Epidermal melanocyte (primary cell): Measurements from ENCODE around the gene DTL.

Experiments used
- DNase-seq: peaks from one replicate; pipeline ENCODE4 v3.0.0; 2011; ENCODE audit warnings: low spot score; ENCODE audit not compliant: insufficient read length

The DTL gene

DNA sequence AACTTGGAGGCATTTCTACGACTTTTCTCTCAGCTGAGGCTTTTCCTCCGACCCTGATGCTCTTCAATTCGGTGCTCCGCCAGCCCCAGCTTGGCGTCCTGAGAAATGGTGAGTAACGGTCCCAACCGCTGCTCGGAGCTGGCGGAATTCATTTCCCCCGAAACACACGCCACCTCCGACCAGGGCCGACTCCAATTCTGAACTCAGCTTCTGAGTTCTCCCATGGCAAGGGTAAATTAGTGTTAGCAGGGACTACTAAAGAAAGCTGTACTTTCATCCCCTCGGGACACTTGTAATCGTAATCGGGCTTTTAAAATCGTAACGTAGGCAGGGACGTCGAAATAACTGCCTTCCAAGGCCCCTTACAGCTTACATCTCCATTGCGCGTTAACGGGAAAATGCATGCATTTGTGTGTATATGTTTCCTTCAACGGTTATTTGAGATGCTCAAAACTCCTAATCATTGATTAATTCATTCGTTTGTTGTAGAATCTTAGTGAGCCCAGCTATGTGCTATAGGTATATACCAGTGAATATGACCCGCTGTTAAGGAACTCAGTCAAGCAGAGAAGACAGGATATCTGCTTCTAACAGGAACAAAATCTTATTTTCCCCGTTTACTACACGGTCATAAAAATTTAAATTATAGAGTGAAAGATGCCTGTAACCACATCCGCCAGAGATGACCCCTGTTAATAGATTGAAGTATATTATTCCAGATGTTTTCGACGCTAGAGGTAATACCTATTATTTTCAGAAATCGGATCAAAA, 472 bp downstream of the DTL start:
- no peak for DNase-seq

DNA sequence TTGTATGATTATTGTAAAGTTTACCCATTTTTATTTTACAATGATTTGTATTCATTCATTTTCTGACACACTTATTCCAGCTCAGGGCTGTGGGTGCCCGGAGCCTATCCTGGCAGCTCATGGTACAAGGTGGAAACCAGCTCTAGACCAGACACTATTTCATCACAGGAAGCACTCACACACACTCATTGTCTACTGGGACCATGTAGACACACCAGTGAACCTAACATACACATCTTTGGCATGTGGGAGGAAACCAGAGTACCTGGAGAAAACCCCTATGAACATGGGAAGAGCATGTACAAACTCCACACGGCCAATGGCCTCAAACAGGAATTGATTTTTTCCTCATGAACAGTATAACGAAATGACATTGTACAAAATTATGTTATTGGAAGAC, 2.4 kb downstream of the DTL start:
- no peak for DNase-seq

DNA sequence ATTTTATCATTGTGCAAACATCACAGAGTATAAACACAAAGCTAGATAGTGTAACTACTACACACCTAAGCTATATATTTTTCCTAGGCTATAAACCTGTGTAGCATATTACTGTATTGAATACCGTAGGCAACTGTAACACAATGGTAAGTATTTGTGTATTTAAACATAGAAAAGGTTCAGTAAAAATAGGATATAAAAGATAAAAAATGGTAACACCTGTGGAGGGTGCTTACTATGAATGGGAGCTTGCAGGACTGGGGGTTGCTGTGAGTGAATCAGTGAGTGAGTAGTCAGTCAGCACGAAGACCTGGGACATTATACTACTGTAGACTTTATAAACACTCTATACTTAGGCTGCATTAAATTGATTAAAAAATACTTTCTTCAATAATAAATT, 4.1 kb downstream of the DTL start:
- DNase-seq: no peak

DNA sequence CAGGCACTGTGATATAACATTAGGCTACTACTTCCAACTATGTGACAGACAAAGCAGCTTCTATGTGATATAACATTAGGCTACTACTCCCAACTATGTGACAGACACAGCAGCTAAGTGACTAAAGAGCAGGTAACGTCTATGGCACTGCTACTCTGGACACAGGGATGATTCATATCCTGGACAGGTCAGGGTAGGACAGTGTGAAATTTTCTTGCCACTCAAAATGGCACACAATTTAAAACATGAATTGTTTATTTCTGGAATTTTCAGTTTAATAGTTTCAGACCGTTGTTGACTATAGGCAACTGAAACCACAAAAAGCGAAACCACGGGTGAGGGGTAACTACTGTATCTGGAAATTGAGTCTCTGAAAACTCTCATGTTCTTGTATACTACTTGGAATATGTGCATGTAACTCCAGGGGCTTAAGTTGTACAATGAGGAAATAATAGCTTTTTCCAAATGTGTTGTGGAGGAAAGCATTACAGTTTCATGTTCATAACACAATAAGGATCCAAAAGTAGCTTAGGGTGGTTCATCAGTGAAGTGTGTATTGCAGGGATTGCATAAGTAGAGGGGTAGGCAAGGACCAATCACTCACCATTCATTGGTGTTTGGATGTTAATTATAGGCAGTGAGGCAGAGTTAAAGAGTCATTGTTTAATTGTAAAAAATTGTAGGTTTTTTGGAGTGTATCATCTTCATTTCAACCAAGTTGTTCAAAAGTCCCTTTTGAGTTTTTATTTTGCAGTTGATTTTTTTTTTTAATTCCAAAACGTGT, 5.3 kb downstream of the DTL start:
- no peak for DNase-seq

DNA sequence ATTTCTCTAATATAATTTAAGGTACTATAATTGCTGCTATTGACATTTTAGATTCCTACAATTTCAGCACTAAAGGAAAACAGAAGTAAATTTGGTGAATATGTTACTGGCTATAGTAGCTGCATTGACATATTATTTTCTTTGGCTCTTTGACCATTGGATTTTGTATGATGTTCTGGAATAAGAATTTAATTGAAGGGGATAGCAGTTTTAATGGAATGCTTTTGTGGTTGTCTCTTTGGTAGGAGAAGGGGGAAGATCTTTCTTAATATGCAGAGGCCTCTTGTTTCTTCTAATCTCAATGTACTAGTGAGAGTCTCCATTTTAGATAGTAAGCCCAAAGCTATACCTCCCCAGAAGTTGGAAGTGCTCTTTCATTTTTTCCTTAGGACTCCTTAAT, 6.9 kb downstream of the DTL start:
- no peak for DNase-seq

DNA sequence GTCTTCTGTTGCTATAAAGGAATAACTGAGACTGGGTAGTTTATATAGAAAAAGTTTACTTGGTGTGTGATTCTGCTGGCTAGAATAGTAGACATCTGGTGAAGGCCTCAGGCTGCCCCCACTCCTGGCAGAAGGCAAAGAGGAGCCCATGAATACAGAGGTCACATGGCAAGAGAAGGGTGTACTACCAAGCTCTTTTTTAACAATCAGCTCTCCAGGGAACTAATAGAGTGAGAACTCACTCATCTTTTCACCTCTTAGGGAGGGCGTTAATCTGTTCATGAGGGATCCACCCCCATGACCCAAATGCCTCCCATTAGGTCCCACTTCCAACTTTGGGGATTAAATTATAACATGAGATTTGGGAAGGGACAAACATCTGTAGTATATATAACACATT, 9.3 kb downstream of the DTL start:
- no peak for DNase-seq

DNA sequence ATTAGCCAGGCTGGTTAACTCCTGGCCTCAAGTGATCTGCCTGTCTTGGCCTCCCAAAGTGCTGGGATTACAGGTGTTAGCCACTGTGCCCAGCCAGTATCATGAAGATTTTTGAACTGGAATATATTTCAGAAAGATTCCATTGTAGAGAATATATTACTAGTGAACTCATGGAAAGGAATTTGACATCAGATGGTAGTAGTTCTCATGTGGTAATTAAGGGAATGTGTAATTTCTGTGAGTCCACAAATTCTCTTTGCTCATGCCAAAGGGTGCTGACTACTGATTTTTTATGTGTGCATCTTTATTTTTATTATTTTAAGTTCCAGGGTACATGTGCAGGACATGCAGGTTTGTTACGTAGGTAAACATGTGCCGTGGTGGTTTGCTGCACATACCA, 10.4 kb downstream of the DTL start:
- DNase-seq: no peak

DNA sequence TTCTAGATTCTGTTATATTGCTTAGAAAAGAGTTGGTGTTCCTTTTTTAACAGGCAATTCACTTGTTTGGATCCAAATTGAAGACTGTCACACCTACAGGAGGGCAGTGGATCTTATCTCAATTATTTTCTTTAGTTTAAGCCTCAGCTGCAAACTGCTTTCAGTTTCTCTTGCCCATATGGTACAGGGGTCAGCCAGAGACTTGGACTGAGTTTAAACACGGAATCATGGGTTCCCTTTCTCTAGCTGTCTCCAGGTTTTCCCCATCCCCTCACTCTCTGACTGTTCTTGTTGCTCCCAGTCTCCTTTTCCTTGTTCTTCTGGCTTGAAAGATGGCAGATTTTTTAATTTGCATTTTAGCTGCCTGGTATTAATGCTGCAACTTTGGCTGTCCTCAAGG, 18.4 kb downstream of the DTL start:
- DNase-seq: no peak

DNA sequence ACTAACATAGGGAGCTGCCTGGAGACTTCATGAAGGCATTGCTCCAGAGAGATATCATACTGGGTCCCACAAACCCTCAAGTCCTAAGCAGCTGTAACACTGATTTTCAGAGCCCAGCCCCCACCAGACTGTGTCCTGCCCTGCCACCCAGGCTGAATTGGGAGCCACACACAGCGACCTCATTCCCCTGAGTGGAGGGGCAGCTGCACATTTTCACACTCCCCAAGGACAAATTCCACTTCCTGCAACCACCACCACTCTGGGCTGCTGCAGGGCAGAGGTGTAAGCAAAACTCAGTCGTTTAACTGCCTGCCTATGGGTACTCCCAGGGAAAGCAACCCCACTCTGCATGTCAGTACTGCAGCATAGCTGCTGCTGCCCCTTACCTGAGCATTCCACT, 19.8 kb downstream of the DTL start:
- DNase-seq: no peak

DNA sequence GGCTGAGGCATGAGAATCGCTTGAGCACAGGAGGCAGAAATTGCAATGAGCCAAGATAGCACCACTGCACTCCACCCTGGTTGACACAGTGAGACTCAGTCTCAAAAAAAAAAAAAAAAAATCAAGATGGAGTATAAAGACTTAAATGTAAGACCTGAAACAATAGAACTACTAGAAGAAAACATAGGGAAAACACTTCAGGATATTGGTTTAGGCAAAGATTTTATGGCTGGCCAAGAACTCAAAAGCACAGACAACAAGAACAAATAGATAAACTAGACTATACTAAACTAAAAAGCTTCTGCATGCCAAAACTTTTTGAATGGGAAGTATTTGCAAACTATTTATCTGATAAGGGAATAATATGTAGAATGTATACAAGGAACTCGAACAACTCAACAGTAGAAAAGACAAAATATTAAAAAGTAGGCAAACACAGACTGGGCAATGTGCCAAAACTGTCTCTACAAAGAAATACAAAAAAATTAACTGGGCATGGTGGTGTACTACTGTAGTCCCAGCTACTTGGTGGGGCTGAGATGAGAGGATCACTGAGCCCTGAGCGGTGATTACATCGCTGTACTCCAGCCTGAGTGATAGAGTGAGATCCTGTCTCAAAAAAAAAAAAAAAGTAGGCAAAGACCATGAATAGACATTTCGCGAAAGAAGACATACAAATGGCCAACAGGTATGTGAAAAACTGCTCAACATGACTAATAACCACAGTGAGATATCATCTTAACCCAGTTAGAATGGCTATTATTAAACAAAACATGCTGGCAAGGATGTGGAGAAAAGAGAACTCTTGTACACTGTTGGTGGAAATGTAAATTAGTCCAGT, 25.3 kb downstream of the DTL start:
- DNase-seq: no peak

DNA sequence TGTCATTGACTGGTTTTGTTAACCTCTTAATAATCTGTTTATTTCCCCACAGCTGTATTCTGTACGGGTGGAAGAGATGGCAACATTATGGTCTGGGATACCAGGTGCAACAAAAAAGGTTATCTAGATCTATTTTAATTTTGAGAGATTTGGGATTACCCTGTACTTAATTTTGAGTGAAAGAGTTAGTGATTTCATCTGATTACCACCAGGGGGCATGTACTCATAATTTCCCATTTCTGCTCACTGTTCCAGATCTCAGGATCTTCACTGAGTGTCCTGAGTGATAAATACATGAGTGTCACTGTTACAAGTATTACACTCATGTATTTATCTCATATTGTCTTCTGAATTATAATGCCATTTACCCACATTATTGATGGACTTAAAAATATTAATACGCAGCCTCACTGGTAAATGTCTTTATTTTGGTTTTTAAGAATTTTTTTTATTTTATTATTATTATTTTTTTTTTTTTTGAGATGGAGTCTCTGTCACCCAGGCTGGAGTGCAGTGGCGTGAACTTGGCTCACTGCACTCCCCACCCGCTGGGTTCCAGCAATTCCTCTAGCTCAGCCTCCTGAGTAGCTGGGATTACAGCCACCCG, 27.4 kb downstream of the DTL start:
- no peak for DNase-seq

DNA sequence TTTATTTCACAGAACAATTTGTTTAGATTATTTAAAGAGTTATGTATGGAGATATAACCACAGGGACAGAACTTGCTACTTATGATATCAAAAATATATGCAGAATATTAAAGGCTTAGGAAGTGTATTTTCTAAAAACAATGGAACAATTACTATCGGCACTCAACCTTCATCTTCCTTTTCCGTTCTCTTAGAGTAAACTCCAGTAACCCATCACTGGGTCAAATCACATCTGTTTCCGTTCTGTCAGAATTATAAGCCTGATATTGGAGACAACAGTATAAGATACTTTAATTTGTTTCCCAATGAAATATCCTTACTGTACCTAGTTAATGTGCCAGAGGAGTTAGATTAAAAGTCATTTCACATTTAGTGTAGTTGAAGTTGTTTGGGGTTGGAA, 32.2 kb downstream of the DTL start:
- DNase-seq: no peak

DNA sequence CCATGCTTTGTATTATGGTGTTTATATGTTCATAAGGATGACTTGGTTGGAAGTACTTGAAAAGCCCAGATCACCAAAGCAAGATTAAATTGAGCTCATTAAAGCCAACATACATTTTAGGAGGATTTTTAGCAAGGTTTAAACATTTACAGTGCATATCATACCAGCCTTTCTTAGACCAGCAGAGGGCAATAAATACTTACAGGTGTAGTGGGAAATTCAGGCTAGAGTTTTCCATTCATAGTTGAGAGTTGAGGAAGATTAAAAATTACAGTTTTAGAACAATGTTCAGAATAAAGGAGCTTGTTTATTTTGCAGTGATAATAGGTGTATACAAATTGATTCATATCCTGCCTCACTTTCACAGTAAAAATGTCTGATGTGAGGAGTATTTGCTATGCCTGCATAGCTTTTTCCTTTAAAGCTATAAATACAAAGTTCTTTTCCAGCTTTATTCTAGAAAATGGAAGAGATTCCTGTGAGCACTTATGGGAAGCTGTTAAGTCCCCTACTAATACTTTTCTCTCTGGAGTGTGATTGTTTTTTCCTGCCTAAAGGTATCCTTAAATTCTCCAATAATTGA, 35.3 kb downstream of the DTL start:
- peak; percentile 39 for DNase-seq

DNA sequence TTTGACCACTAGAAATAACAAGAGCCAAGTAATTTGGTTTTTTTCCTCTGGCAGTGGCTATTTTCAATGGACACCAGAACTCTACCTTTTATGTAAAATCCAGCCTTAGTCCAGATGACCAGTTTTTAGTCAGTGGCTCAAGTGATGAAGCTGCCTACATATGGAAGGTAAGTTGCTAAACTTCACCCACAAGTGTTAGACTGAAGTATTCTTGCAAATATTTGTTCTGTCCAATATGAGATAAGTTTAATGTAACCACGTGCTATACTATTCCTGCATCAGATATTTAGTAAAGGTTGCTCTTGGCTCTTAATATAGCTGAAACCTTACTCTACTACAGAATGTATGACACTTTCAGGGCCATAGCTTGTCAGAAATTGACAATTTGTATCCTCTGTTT, 36.5 kb downstream of the DTL start:
- no peak for DNase-seq

DNA sequence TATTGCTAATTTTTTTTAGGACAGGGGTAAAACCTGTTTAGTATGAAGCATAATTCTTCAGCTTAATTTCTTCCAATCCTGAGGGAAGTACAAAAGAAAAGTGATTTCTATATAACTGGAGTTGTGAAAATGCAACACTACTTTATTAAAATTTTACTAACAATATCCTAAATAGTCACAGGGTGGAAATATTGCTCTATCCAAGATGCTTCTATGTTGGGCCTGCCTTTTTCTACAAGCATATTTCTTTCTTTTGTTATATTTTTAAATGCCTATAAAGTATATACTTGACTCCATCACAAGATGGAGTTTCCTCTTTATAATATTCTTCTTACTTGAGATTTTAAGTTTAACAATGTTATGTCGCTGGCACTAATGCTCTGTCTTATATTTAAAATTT, 37.9 kb downstream of the DTL start:
- no peak for DNase-seq

DNA sequence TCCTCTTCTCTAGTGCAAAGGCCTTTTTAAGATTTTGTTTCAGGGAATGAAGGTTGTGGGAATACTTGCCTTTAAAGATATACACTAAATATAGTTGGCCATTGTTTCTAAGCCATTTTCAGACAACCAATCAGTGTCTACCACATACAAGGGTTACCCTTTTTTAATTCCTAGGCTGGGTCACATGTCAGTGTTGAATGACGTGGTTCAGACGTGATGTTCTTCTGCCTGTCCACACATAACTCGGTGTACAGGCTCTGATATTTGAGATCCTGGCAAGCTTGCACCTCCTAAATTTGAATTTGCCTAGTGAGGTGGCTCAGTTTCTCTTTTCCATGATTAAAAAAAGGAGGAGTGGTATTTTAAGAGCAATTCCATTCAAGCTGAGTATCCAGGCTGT, 38.8 kb downstream of the DTL start:
- DNase-seq: no peak

DNA sequence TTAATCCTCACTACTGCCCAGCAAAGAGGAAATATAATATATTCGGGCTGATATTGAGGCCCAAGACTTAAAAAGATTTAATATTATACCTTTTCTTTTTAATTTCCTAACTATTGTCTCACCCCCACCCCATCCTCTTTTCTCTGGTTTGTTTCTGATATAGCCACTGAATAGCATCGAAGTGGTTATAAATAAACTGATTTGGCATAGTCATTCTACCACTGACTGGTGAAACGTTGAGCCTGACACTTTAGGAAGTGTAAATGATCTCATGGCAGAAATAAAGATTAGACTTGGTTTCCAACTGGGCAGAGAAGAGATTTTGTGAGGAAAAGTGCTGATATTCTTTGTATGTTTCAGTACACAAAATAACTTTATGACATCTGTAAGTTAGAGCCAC, 39.3 kb downstream of the DTL start:
- DNase-seq: no peak

DNA sequence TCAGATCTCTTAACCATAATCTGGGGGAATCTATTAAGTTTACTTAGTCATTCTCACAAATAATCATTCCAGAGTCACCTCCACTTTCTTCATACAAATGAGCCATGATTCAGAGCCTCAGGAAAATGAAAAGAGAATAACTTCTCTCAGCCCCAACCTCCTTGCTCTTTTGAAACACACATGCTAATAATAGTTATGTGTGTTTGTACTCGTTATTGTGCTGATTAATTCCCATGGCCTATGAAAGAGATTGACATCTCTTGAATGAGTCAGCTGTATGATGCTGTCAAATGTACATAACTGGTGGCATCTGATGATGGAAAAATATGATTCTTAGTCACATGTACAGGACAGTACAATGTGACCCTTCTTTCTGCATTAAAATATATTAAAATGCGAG, 41.5 kb downstream of the DTL start:
- DNase-seq: no peak

DNA sequence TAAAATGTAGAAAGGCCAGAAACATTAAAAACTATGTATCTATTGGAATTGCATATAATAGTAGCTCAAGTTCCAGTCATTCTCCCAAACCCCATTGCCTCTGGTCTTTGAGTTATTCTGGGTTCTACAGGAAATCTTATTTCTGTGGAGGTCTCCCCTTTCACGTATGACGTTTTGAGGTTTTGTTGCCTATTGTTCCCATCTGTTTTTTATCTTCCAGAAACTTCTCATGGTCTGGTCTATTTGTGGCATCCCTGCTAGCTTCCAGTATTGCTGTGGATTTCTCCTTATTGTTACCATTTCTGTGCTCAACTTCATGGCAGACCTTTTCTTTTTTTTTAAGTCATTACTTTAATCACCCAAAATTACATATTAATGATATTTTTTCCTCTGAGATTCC, 43.3 kb downstream of the DTL start:
- no peak for DNase-seq

DNA sequence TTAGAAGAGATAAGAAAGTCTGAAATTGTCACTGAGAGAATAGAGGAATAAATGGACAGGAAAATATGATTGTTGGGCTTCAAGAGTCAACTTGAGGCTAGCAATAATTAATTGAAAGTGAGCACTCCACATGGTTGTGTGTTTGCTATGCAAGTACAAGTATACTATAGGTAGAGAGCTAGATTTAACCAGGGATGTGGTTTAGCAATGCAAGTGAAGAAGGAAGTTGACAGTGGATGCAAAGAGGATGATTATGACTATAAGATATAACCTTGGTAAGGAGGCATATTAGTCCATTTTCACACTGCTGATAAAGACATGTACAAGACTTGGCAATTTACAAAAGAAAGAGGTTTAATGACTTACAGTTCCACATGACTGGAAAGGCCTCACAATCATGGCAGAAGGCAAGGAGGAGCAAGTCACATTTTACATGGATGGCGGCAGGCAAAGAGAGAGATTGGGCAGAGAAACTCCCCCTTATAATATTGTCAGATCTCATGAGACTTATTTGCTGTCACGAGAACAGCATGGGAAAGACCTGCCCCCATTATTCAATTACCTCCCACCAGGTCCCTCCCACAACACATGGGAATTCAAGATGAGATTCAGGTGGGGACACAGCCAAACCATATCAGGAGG, 47.3 kb downstream of the DTL start:
- no peak for DNase-seq
